MM.1S (cell line): ENCODE results near the gene SPOP.
A peak's percentile ranks its signal among the peaks of the same experiment; 100 is the strongest.

Experiments
- DNase-seq: peaks from one replicate; pipeline ENCODE4 v3.0.0-alpha.2; 2015
- H2AFZ ChIP-seq: fragments of 300-600 bp; sonication (generic); 2 replicates; pipeline ENCODE4 v1.6.0; 2016; ENCODE audit warnings: antibody characterized with exemption, low read length
- H3F3A ChIP-seq: fragments of 300-600 bp; sonication (generic); 2 replicates; pipeline ENCODE4 v1.6.1; 2016; ENCODE audit warnings: mild to moderate bottlenecking, antibody characterized with exemption, low read length, moderate library complexity, mixed read lengths; ENCODE audit not compliant: insufficient read depth
- H3K27ac ChIP-seq: fragments of 300-600 bp; sonication (generic); 2 replicates; pipeline ENCODE4 v1.5.1; 2016; ENCODE audit warnings: mild to moderate bottlenecking, low read length
- H3K27me3 ChIP-seq: fragments of 300-600 bp; sonication (generic); replicated peaks from 2 replicates; pipeline ENCODE4 v1.6.0; 2016; ENCODE audit warnings: low read length; ENCODE audit not compliant: insufficient read depth
- H3K36me3 ChIP-seq: fragments of 300-600 bp; sonication (generic); replicated peaks from 2 replicates; pipeline ENCODE4 v1.6.1; 2016; ENCODE audit warnings: mild to moderate bottlenecking, low read length, mixed read lengths; ENCODE audit not compliant: insufficient read depth
- H3K4me1 ChIP-seq: fragments of 300-600 bp; sonication (generic); 2 replicates; pipeline ENCODE4 v1.6.1; 2016; ENCODE audit warnings: low read length, mixed read lengths
- H3K4me2 ChIP-seq: fragments of 300-600 bp; sonication (generic); 2 replicates; pipeline ENCODE4 v1.6.0; 2016; ENCODE audit warnings: low read depth, low read length
- H3K4me3 ChIP-seq: fragments of 300-600 bp; sonication (generic); 2 replicates; pipeline ENCODE4 v1.5.1; 2016; ENCODE audit warnings: low read length, mixed read lengths
- H3K79me2 ChIP-seq: fragments of 300-600 bp; sonication (generic); 2 replicates; pipeline ENCODE4 v1.6.1; 2016; ENCODE audit warnings: mixed run types, low read length, mixed read lengths
- H3K9ac ChIP-seq: fragments of 300-600 bp; sonication (generic); 2 replicates; pipeline ENCODE4 v1.6.1; 2016; ENCODE audit warnings: low read length, mixed read lengths
- H3K9me2 ChIP-seq: fragments of 300-600 bp; sonication (generic); replicated peaks from 2 replicates; pipeline ENCODE4 v1.6.1; 2016; ENCODE audit warnings: mild to moderate bottlenecking, low read length, mixed read lengths; ENCODE audit not compliant: insufficient read depth
- H3K9me3 ChIP-seq: fragments of 300-600 bp; sonication (generic); replicated peaks from 2 replicates; pipeline ENCODE4 v1.6.1; 2016; ENCODE audit warnings: mild to moderate bottlenecking, low read length, mixed read lengths; ENCODE audit not compliant: insufficient read depth
- H4K20me1 ChIP-seq: fragments of 300-600 bp; sonication (generic); 2 replicates; pipeline ENCODE4 v1.6.1; 2016; ENCODE audit warnings: mild to moderate bottlenecking, low read length, moderate library complexity, mixed read lengths; ENCODE audit not compliant: insufficient read depth
- EZH2 ChIP-seq: fragments of 300-600 bp; sonication (generic); optimal IDR thresholded peaks from 2 replicates; pipeline ENCODE3; 2017; ENCODE audit warnings: low read depth, mild to moderate bottlenecking, antibody characterized with exemption, low read length, mixed read lengths
- EZH2phosphoT487 ChIP-seq: fragments of 300-600 bp; sonication (generic); IDR thresholded peaks from 2 replicates; pipeline ENCODE4 v1.6.1; 2018; ENCODE audit warnings: antibody characterized with exemption, low read length
- TF ChIP-seq, protein P1 (sequence below): fragments of 300-600 bp; sonication (generic); IDR thresholded peaks from 2 replicates; pipeline ENCODE4 v1.5.1; 2016; ENCODE audit warnings: antibody characterized with exemption, low read length, mixed read lengths

SPOP gene

DNA sequence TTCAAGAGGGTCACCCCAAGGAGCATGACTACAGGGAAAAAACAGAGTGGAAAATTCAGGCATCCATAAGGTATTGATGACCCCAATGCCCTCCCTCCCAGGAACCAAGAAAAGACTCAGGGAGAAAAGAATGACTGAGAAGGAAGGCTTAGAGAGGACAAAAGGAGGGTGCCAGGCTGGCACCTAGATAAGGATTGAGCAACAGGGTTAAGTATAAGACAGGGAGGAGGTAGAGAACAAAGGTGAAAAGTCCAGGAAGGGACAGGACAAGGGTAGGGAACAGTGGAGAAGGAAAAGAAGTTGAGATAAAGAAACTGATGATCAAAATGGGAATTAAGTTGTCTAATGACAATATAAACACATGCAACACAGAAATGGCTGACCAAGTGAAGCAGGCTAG lies 27.4 kb upstream of the SPOP start:
- H3K4me1 ChIP-seq = peaks cover 17% of the 10 kb centered on the region
- peaks cover 20% of the 10 kb centered on the region for H3F3A ChIP-seq
- H3K9ac ChIP-seq = no peak overlapping the region
- no peaks in the 10 kb centered on the region for H3K9me2 ChIP-seq
- H3K4me3 ChIP-seq = no peak overlapping the region
- H3K4me2 ChIP-seq = no peak overlapping the region
- H2AFZ ChIP-seq = no peak overlapping the region
- H3K27ac ChIP-seq = no peak overlapping the region
- no peaks in the 10 kb centered on the region for H4K20me1 ChIP-seq
- no peak for TF ChIP-seq EZH2
- no peak for TF ChIP-seq EZH2phosphoT487
- TF ChIP-seq, protein P1, sequence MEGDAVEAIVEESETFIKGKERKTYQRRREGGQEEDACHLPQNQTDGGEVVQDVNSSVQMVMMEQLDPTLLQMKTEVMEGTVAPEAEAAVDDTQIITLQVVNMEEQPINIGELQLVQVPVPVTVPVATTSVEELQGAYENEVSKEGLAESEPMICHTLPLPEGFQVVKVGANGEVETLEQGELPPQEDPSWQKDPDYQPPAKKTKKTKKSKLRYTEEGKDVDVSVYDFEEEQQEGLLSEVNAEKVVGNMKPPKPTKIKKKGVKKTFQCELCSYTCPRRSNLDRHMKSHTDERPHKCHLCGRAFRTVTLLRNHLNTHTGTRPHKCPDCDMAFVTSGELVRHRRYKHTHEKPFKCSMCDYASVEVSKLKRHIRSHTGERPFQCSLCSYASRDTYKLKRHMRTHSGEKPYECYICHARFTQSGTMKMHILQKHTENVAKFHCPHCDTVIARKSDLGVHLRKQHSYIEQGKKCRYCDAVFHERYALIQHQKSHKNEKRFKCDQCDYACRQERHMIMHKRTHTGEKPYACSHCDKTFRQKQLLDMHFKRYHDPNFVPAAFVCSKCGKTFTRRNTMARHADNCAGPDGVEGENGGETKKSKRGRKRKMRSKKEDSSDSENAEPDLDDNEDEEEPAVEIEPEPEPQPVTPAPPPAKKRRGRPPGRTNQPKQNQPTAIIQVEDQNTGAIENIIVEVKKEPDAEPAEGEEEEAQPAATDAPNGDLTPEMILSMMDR = no peak
- H3K27me3 ChIP-seq = no peaks in the 10 kb centered on the region
- DNase-seq = no peak
- peaks cover 29% of the 10 kb centered on the region for H3K79me2 ChIP-seq
- H3K9me3 ChIP-seq = no peaks in the 10 kb centered on the region
- H3K36me3 ChIP-seq = no peaks in the 10 kb centered on the region; the same call in 1 of the 2 replicates

DNA sequence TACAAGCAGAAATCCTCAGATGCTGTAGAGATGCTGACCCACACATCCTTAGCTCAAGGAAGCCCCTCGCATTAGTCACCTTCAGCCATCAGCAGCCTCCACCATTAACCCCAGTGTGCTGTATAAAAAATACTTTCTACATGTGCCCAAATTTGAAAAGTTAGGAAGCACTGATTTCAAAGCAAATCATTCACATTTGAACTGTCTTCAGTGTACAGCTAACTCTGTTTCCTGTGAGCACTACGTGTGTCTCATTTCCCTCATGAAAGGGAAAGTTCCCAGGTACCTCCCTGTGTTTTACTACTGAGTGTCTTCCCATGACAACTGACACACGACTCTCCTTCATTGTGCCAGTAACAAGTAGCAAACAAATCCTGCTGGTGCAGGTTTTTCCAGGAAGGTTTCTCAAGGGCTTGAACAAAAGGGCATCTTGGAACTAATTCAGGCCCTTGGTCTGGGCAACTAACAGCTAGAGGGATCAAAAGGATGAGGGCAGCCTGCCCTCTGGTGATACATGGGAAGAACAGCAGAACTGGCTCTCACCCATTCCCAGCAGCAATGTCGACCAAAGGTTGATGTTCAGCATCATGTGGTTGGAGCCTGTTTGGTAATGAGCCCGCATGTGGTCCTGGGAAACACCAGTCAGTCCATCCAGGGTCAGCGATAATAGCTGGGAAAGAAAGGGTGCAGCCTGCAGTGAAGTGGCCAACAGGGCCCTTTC lies 25.8 kb upstream of the SPOP start:
- Histone ChIP-seq H4K20me1 (no peaks in the 10 kb centered on the region), H2AFZ (no peak overlapping the region), H3K27me3 (no peaks in the 10 kb centered on the region), H3K4me2 (no peak overlapping the region), H3K4me1 (peaks cover 12% of the 10 kb centered on the region), H3K9ac (no peak overlapping the region), H3K79me2 (peaks cover 29% of the 10 kb centered on the region), H3K4me3 (no peak overlapping the region), H3K9me2 (no peaks in the 10 kb centered on the region), H3K36me3 (no peaks in the 10 kb centered on the region; the same call in 1 of the 2 replicates), H3F3A (peaks cover 5% of the 10 kb centered on the region), H3K9me3 (no peaks in the 10 kb centered on the region), H3K27ac (no peak overlapping the region)
- peak; percentile 35 for DNase-seq
- no peak for TF ChIP-seq EZH2phosphoT487
- TF ChIP-seq, protein P1 = peak; percentile 52
- TF ChIP-seq EZH2 = no peak

DNA sequence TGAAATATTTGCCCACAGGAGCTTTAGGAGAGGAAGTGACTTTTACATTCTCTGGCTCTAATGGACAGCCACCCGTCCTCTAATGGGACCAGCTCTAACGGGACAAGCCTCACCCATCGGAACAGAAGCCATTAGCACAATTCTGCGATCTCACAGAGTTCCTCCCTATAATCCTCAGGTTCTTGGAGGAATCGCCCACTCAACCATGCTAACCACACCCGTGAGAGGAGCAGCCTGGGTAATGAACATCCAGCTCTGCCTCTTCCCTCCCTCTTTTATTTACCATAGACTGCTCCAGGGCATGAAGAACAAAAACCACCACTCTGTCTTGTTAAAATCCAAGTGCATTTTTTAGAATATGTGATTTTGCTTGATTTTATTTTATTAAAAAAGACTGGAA lies 23.1 kb upstream of the SPOP start:
- peaks cover 12% of the 10 kb centered on the region for H3K79me2 ChIP-seq
- no peak for DNase-seq
- no peaks in the 10 kb centered on the region for H4K20me1 ChIP-seq
- no peaks in the 10 kb centered on the region for H3K9me2 ChIP-seq
- no peak overlapping the region for H3K27ac ChIP-seq
- H3K36me3 ChIP-seq = no peaks in the 10 kb centered on the region; the same call in 1 of the 2 replicates
- no peaks in the 10 kb centered on the region for H3K4me1 ChIP-seq
- H3K4me3 ChIP-seq = no peak overlapping the region
- no peaks in the 10 kb centered on the region for H3K9me3 ChIP-seq
- TF ChIP-seq EZH2phosphoT487 (no peak), EZH2 (no peak)
- TF ChIP-seq, protein P1 = no peak
- no peak overlapping the region for H3K4me2 ChIP-seq
- no peak overlapping the region for H2AFZ ChIP-seq
- H3F3A ChIP-seq = no peaks in the 10 kb centered on the region
- H3K9ac ChIP-seq = no peak overlapping the region
- H3K27me3 ChIP-seq = no peaks in the 10 kb centered on the region
